SK-N-SH treated with all-trans-retinoic acid at 6 μM for 48 hours (cell line): ENCODE data around the gene OR2S2.
A peak's percentile ranks its signal among the peaks of the same experiment; 100 is the strongest.

Source experiments
- ATAC-seq: fragments of 200-7000 bp; cut with Tn5 transposase; 3 replicates; pipeline ENCODE4 v1.9.1; 2020; ENCODE audit warnings: mild to moderate bottlenecking, moderate library complexity
- CSDC2 ChIP-seq: fragments of 250-450 bp; sonication (Bioruptor Pico); IDR thresholded peaks from 2 replicates; pipeline ENCODE4 v1.5.0; 2020; ENCODE audit warnings: mild to moderate bottlenecking, moderate library complexity
- ESRRG ChIP-seq: fragments of 250-450 bp; sonication (Bioruptor Pico); IDR thresholded peaks from 2 replicates; pipeline ENCODE4 v1.6.1; 2021; ENCODE audit warnings: mild to moderate bottlenecking
- GLIS3 ChIP-seq: fragments of 250-450 bp; sonication (Bioruptor Pico); IDR thresholded peaks from 2 replicates; pipeline ENCODE4 v1.5.0; 2020; ENCODE audit warnings: mild to moderate bottlenecking, moderate library complexity
- ISL1 ChIP-seq: fragments of 250-450 bp; sonication (Bioruptor Pico); IDR thresholded peaks from 2 replicates; pipeline ENCODE4 v2.1.2; 2022; ENCODE audit warnings: mild to moderate bottlenecking, moderate library complexity
- OSR1 ChIP-seq: fragments of 250-450 bp; sonication (Bioruptor Pico); IDR thresholded peaks from 2 replicates; pipeline ENCODE4 v1.8.0; 2022; ENCODE audit warnings: moderate library complexity, mild to moderate bottlenecking, inconsistent platforms
- PATZ1 ChIP-seq: fragments of 250-450 bp; sonication (Bioruptor Pico); IDR thresholded peaks from 2 replicates; pipeline ENCODE4 v1.8.0; 2020; ENCODE audit warnings: mild to moderate bottlenecking, moderate library complexity, borderline replicate concordance
- POU6F1 ChIP-seq: fragments of 250-450 bp; sonication (Bioruptor Pico); IDR thresholded peaks from 2 replicates; pipeline ENCODE4 v1.8.0; 2021; ENCODE audit warnings: low read depth, mild to moderate bottlenecking, moderate library complexity, borderline replicate concordance
- PPARA ChIP-seq: fragments of 250-450 bp; sonication (Bioruptor Pico); IDR thresholded peaks from 2 replicates; pipeline ENCODE4 v1.5.0; 2020; ENCODE audit warnings: mild to moderate bottlenecking, borderline replicate concordance
- RARB ChIP-seq: fragments of 250-450 bp; sonication (Bioruptor Pico); IDR thresholded peaks from 2 replicates; pipeline ENCODE4 v1.8.0; 2021; ENCODE audit warnings: mild to moderate bottlenecking, moderate library complexity
- SNAI2 ChIP-seq: fragments of 250-450 bp; sonication (Bioruptor Pico); IDR thresholded peaks from 2 replicates; pipeline ENCODE4 v1.5.0; 2020; ENCODE audit warnings: mild to moderate bottlenecking, moderate library complexity
- TCF4 ChIP-seq: fragments of 250-450 bp; sonication (Bioruptor Pico); IDR thresholded peaks from 2 replicates; pipeline ENCODE4 v1.8.0; 2021; ENCODE audit warnings: mild to moderate bottlenecking, moderate library complexity, borderline replicate concordance
- TOX ChIP-seq: fragments of 250-450 bp; sonication (Bioruptor Pico); IDR thresholded peaks from 2 replicates; pipeline ENCODE4 v1.8.0; 2021; ENCODE audit warnings: mild to moderate bottlenecking, moderate library complexity, borderline replicate concordance
- TSHZ2 ChIP-seq: fragments of 250-450 bp; sonication (Bioruptor Pico); IDR thresholded peaks from 2 replicates; pipeline ENCODE4 v1.5.0; 2020; ENCODE audit warnings: mild to moderate bottlenecking, moderate library complexity
- ZC3H10 ChIP-seq: fragments of 250-450 bp; sonication (Bioruptor Pico); IDR thresholded peaks from 2 replicates; pipeline ENCODE4 v1.5.1; 2021; ENCODE audit warnings: mild to moderate bottlenecking, moderate library complexity
- ZFP3 ChIP-seq: fragments of 250-450 bp; sonication (Bioruptor Pico); IDR thresholded peaks from 2 replicates; pipeline ENCODE4 v1.5.0; 2020; ENCODE audit warnings: mild to moderate bottlenecking, moderate library complexity
- ZNF565 ChIP-seq: fragments of 450-650 bp; formaldehyde crosslinking; conservative IDR thresholded peaks from 2 replicates; pipeline ENCODE4 v1.5.0; 2020; ENCODE audit warnings: low read depth, mild to moderate bottlenecking, moderate library complexity
- ZNF70 ChIP-seq: fragments of 450-650 bp; formaldehyde crosslinking; IDR thresholded peaks from 2 replicates; pipeline ENCODE4 v1.5.0; 2020; ENCODE audit warnings: mild to moderate bottlenecking, moderate library complexity
- ZNF8 ChIP-seq: fragments of 450-650 bp; formaldehyde crosslinking; IDR thresholded peaks from 2 replicates; pipeline ENCODE4 v1.5.0; 2020; ENCODE audit warnings: mild to moderate bottlenecking, moderate library complexity
- TF ChIP-seq, protein P1 (sequence below): fragments of 250-450 bp; sonication (Bioruptor Pico); IDR thresholded peaks from 2 replicates; pipeline ENCODE4 v1.5.1; 2020; ENCODE audit warnings: low read depth, mild to moderate bottlenecking, moderate library complexity

OR2S2 gene

GRCh38 chr9:35912791-35913400, 45.1 kb downstream of the OR2S2 start:
- TF ChIP-seq ZC3H10 (CRISPR knock-in tag) (no peak), CSDC2 (CRISPR knock-in tag) (no peak), PATZ1 (CRISPR knock-in tag) (no peak), ISL1 (CRISPR knock-in tag) (no peak), SNAI2 (CRISPR knock-in tag) (no peak), ZNF8 (no peak), TOX (CRISPR knock-in tag) (no peak), TCF4 (no peak), ESRRG (no peak), TSHZ2 (CRISPR knock-in tag) (no peak), GLIS3 (CRISPR knock-in tag) (no peak)
- TF ChIP-seq, protein P1, sequence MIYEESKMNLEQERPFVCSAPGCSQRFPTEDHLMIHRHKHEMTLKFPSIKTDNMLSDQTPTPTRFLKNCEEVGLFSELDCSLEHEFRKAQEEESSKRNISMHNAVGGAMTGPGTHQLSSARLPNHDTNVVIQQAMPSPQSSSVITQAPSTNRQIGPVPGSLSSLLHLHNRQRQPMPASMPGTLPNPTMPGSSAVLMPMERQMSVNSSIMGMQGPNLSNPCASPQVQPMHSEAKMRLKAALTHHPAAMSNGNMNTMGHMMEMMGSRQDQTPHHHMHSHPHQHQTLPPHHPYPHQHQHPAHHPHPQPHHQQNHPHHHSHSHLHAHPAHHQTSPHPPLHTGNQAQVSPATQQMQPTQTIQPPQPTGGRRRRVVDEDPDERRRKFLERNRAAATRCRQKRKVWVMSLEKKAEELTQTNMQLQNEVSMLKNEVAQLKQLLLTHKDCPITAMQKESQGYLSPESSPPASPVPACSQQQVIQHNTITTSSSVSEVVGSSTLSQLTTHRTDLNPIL, result no peak
- TF ChIP-seq, all 23 proteins: peak for 0
- no peak for ATAC-seq

GRCh38 chr9:35911690-35912089, 46.3 kb downstream of the OR2S2 start:
- ATAC-seq, result no peak
- TF ChIP-seq OSR1 (CRISPR knock-in tag) (no peak), ZFP3 (CRISPR knock-in tag) (no peak), RARB (CRISPR knock-in tag) (no peak), PATZ1 (CRISPR knock-in tag) (no peak), ISL1 (CRISPR knock-in tag) (no peak), PPARA (CRISPR knock-in tag) (no peak), ZC3H10 (CRISPR knock-in tag) (no peak)

DNA sequence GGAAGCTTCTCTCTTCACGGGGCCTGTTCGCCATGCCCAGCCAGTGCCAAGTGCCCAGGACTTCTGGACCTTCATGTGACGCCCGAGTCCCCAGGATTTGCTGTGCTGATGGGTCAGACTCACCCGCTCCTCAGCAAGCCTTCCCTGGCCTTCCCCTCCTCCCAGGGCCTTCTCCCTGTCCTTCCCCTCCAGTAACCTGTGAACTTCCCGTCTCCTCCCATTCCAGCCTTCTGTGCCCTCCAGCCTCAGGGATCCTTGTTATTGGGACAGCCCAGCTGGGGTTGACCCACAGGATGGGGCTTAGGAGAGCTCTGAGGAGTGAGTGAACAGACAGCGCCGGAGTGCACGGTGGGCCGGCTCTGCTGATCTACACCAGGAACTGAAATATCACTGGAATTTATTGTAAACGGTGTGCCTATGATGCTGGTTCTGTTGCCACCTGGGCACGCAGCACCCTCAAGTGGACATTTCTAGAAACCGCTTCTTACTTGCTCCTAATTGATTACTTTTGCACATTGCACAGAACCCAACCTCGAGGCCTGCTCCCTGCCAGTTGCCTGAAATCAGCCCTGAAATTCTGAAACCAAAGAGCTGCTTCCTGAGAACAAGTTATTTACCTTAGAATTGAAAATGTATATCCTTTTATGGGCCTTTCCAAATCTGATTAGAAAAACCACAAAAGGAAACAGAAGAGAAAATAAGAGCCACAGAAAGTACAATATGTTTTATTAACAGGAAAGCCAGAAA, 47.2 kb downstream of the OR2S2 start:
- peak; percentile 9; the same call in 1 of the 3 replicates for ATAC-seq
- no peak for TF ChIP-seq POU6F1 (CRISPR knock-in tag)
- TF ChIP-seq ZNF565 (CRISPR knock-in tag), result no peak
- no peak for TF ChIP-seq TSHZ2 (CRISPR knock-in tag)
- TF ChIP-seq ZNF70 (CRISPR knock-in tag), result no peak
- no peak for TF ChIP-seq ZNF8
- TF ChIP-seq ISL1 (CRISPR knock-in tag), result no peak
- no peak for TF ChIP-seq GLIS3 (CRISPR knock-in tag)
- no peak for TF ChIP-seq OSR1 (CRISPR knock-in tag)
- no peak for TF ChIP-seq TCF4
- TF ChIP-seq PATZ1 (CRISPR knock-in tag), result no peak
- no peak for TF ChIP-seq ESRRG
- no peak for TF ChIP-seq ZC3H10 (CRISPR knock-in tag)
- TF ChIP-seq, protein P1, result no peak
